Immature natural killer cell (primary cell): ENCODE data around the gene ACTRT2. TPM values are rescaled to one million over a fixed set of nuclear protein-coding genes. Genes with fewer than 3 reads are reported as not detected.

Experiments used
- DNase-seq, 3 donors: peaks; one replicate each; pipeline ENCODE4 v3.0.0; 2022; ENCODE audit warnings: mixed read lengths in 1 of 3
- H3K27ac Mint-ChIP-seq, 6 donors: one replicate each; pipeline ENCODE4 v1.8.0; 2020; ENCODE audit warnings: mixed read lengths in 6 of 6, mild to moderate bottlenecking in 5 of 6, inconsistent platforms in 4 of 6, moderate library complexity in 3 of 6
- H3K27me3 Mint-ChIP-seq, 3 donors: one replicate each; pipeline ENCODE4 v1.8.0; 2020 to 2021; ENCODE audit warnings: low read depth in 3 of 3, mild to moderate bottlenecking in 3 of 3, mixed read lengths in 3 of 3, moderate library complexity in 3 of 3, inconsistent platforms in 1 of 3
- H3K36me3 Mint-ChIP-seq, 3 donors: one replicate each; pipeline ENCODE4 v1.8.0; 2020; ENCODE audit warnings: mixed read lengths in 3 of 3, inconsistent platforms in 2 of 3, mild to moderate bottlenecking in 2 of 3
- H3K4me1 Mint-ChIP-seq, 2 donors: one replicate each; pipeline ENCODE4 v1.8.0; 2020; ENCODE audit warnings: inconsistent platforms in 2 of 2, mild to moderate bottlenecking in 2 of 2, mixed read lengths in 2 of 2, moderate library complexity in 1 of 2
- H3K4me3 Mint-ChIP-seq, 5 donors: one replicate each; pipeline ENCODE4 v1.8.0; 2020; ENCODE audit warnings: mild to moderate bottlenecking in 5 of 5, mixed read lengths in 5 of 5, inconsistent platforms in 3 of 5, moderate library complexity in 3 of 5
- H3K9me3 Mint-ChIP-seq, 6 donors: one replicate each; pipeline ENCODE4 v1.8.0; 2020; ENCODE audit warnings: mild to moderate bottlenecking in 6 of 6, mixed read lengths in 6 of 6, inconsistent platforms in 4 of 6, moderate library complexity in 3 of 6
- polyA plus RNA-seq, 3 donors: library from polyadenylated mRNA; unstranded; fragments of 300-500 nt; fragmentation: Illumina TruSeq; gene quantifications; one replicate each; pipeline ENCODE4 v1.2.3, GENCODE V29; 2021

ACTRT2 gene
- polyA plus RNA-seq, 3 donors from 2014 or later, result not detected

GRCh38 chr1:3003039-3003940 lies 18.0 kb upstream of the ACTRT2 start:
- Mint-ChIP-seq H3K4me1 (no peaks in the 10 kb centered on the region), H3K9me3 (peaks cover 2 to 11% (median 9%) of the 10 kb centered on the region in 6 donors), H3K27ac (no peak overlapping the region), H3K36me3 (no peaks in the 10 kb centered on the region), H3K4me3 (no peak overlapping the region), H3K27me3 (peaks cover under 1 to 4% (median 3%) of the 10 kb centered on the region in 3 donors)
- DNase-seq, result no peak

GRCh38 chr1:3003941-3004270 lies 17.4 kb upstream of the ACTRT2 start:
- Mint-ChIP-seq H3K27me3 (peaks cover 3 to 7% (median 4%) of the 10 kb centered on the region in 3 donors), H3K4me1 (no peaks in the 10 kb centered on the region), H3K9me3 (peaks cover 2 to 17% (median 11%) of the 10 kb centered on the region in 6 donors), H3K27ac (no peak overlapping the region), H3K4me3 (no peak overlapping the region), H3K36me3 (no peaks in the 10 kb centered on the region)
- DNase-seq, result no peak

GRCh38 chr1:3004285-3005205 lies 16.7 kb upstream of the ACTRT2 start:
- H3K36me3 Mint-ChIP-seq, result no peaks in the 10 kb centered on the region
- H3K27ac Mint-ChIP-seq, result no peak overlapping the region
- peaks cover 2 to 17% (median 11%) of the 10 kb centered on the region in 6 donors for H3K9me3 Mint-ChIP-seq
- no peak overlapping the region for H3K4me3 Mint-ChIP-seq
- peaks cover 3 to 7% (median 4%) of the 10 kb centered on the region in 3 donors for H3K27me3 Mint-ChIP-seq
- no peak for DNase-seq
- no peaks in the 10 kb centered on the region for H3K4me1 Mint-ChIP-seq

GRCh38 chr1:3005771-3006170 lies 15.5 kb upstream of the ACTRT2 start:
- Mint-ChIP-seq H3K4me3 (no peak overlapping the region), H3K27ac (no peak overlapping the region), H3K36me3 (no peaks in the 10 kb centered on the region), H3K27me3 (peaks cover 0 to 7% (median 4%) of the 10 kb centered on the region in 3 donors), H3K9me3 (peaks cover 2 to 17% (median 11%) of the 10 kb centered on the region in 6 donors), H3K4me1 (no peaks in the 10 kb centered on the region)
- DNase-seq, result no peak

- peaks cover 2 to 17% (median 11%) of the 10 kb centered on the region in 6 donors for H3K9me3 Mint-ChIP-seq
- no peak overlapping the region for H3K27ac Mint-ChIP-seq
- DNase-seq, result no peak
- H3K36me3 Mint-ChIP-seq, result no peaks in the 10 kb centered on the region
- no peak overlapping the region for H3K4me3 Mint-ChIP-seq
- H3K4me1 Mint-ChIP-seq, result no peaks in the 10 kb centered on the region
- peaks cover 0 to 7% (median 4%) of the 10 kb centered on the region in 3 donors for H3K27me3 Mint-ChIP-seq
Observed at GRCh38 chr1:3007298-3008147, 13.7 kb upstream of the ACTRT2 start.

GRCh38 chr1:3009021-3009420 lies 12.2 kb upstream of the ACTRT2 start:
- H3K4me1 Mint-ChIP-seq, result peaks cover 0 to 1% of the 10 kb centered on the region in 2 donors
- H3K4me3 Mint-ChIP-seq, result no peak overlapping the region
- no peak for DNase-seq
- H3K9me3 Mint-ChIP-seq, result peaks cover 2 to 17% (median 11%) of the 10 kb centered on the region in 6 donors
- H3K36me3 Mint-ChIP-seq, result no peaks in the 10 kb centered on the region
- no peak overlapping the region for H3K27ac Mint-ChIP-seq
- H3K27me3 Mint-ChIP-seq, result peaks cover 0 to 7% (median 6%) of the 10 kb centered on the region in 3 donors

- peaks cover 2 to 17% (median 11%) of the 10 kb centered on the region in 6 donors for H3K9me3 Mint-ChIP-seq
- peaks cover 0 to 7% (median 6%) of the 10 kb centered on the region in 3 donors for H3K27me3 Mint-ChIP-seq
- H3K4me1 Mint-ChIP-seq, result peaks cover 0 to 1% of the 10 kb centered on the region in 2 donors
- no peak overlapping the region for H3K4me3 Mint-ChIP-seq
- no peak overlapping the region for H3K27ac Mint-ChIP-seq
- H3K36me3 Mint-ChIP-seq, result no peaks in the 10 kb centered on the region
- no peak for DNase-seq
Observed at GRCh38 chr1:3009556-3009955, 11.7 kb upstream of the ACTRT2 start.

- H3K27me3 Mint-ChIP-seq, result peaks cover 0 to 7% (median 6%) of the 10 kb centered on the region in 3 donors
- no peak overlapping the region for H3K4me3 Mint-ChIP-seq
- H3K4me1 Mint-ChIP-seq, result peaks cover 0 to 1% of the 10 kb centered on the region in 2 donors
- H3K36me3 Mint-ChIP-seq, result no peaks in the 10 kb centered on the region
- H3K9me3 Mint-ChIP-seq, result peaks cover 2 to 17% (median 11%) of the 10 kb centered on the region in 6 donors
- H3K27ac Mint-ChIP-seq, result no peak overlapping the region
- no peak for DNase-seq
Observed at GRCh38 chr1:3011127-3011526, 10.1 kb upstream of the ACTRT2 start.

GRCh38 chr1:3011631-3012455 lies 9.4 kb upstream of the ACTRT2 start:
- Mint-ChIP-seq H3K4me3 (no peak overlapping the region), H3K27me3 (peaks cover 0 to 7% (median 6%) of the 10 kb centered on the region in 3 donors), H3K36me3 (no peaks in the 10 kb centered on the region), H3K4me1 (peaks cover 0 to 1% of the 10 kb centered on the region in 2 donors), H3K9me3 (peaks cover 0 to 14% (median 8%) of the 10 kb centered on the region in 6 donors), H3K27ac (no peak overlapping the region)
- DNase-seq, result no peak

GRCh38 chr1:3012456-3013291 lies 8.6 kb upstream of the ACTRT2 start:
- Mint-ChIP-seq H3K9me3 (peaks cover 0 to 12% (median 7%) of the 10 kb centered on the region in 6 donors), H3K36me3 (no peaks in the 10 kb centered on the region), H3K4me1 (peaks cover 0 to 1% of the 10 kb centered on the region in 2 donors), H3K27me3 (peaks cover 0 to 7% (median 6%) of the 10 kb centered on the region in 3 donors), H3K27ac (no peak overlapping the region), H3K4me3 (no peak overlapping the region)
- peak; percentile 16 to 22 (median 16) for DNase-seq

- no peak for DNase-seq
- peaks cover 0 to 4% (median under 1%) of the 10 kb centered on the region in 6 donors for H3K9me3 Mint-ChIP-seq
- no peaks in the 10 kb centered on the region for H3K36me3 Mint-ChIP-seq
- peaks cover 1 to 4% (median 2%) of the 10 kb centered on the region in 3 donors for H3K27me3 Mint-ChIP-seq
- no peak overlapping the region for H3K27ac Mint-ChIP-seq
- H3K4me1 Mint-ChIP-seq, result peaks cover 0 to 1% of the 10 kb centered on the region in 2 donors
- H3K4me3 Mint-ChIP-seq, result no peak overlapping the region
Observed at GRCh38 chr1:3013371-3014049, 7.8 kb upstream of the ACTRT2 start.
